Activated CD8-positive, alpha-beta memory T cell treated with anti-CD3 and anti-CD28 coated beads for 48 hours (primary cell): ENCODE data around the gene ADRA2B.

ENCODE experiments used
- DNase-seq, 3 experiments: peaks; one replicate each; pipeline ENCODE4 v3.0.0-alpha.2; 2020; ENCODE audit warnings: low read depth in 2 of 3, low spot score in 2 of 3

ADRA2B gene

DNA sequence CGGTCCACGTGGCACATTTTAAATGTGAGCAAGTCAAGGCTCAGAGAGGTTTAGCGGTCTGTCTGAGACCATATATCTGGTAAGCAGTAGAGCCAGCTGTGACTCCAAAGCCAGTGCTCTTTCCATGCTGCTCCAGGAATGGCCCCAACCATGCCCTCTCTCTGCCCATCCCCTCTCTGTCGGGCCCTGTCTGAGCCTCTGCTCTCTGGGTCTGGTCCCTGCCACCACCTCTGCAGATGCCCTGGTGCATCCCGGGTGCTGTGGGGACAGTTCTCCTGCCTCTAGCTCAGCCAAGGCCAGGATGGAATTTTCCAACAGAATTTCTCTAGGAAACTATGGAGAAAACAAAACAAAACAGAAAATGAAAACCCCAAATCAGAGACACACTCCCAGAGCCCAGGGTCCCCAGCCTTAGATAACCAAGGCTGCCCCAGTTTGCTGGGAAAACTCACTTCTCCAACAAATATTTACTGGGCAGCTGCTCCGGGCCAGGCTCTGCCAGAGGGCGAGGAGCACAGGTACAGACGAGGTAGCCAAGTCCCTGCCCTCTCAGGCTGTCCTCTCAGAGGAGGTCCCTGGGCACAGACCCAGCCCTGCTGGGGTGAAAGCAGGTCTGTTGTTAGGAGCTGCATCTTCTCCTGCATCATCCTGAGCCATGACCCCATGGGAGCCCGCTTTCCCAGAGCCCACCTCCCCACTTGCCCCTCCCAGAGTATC is 9.2 kb downstream of the ADRA2B start:
- DNase-seq: no peak

DNA sequence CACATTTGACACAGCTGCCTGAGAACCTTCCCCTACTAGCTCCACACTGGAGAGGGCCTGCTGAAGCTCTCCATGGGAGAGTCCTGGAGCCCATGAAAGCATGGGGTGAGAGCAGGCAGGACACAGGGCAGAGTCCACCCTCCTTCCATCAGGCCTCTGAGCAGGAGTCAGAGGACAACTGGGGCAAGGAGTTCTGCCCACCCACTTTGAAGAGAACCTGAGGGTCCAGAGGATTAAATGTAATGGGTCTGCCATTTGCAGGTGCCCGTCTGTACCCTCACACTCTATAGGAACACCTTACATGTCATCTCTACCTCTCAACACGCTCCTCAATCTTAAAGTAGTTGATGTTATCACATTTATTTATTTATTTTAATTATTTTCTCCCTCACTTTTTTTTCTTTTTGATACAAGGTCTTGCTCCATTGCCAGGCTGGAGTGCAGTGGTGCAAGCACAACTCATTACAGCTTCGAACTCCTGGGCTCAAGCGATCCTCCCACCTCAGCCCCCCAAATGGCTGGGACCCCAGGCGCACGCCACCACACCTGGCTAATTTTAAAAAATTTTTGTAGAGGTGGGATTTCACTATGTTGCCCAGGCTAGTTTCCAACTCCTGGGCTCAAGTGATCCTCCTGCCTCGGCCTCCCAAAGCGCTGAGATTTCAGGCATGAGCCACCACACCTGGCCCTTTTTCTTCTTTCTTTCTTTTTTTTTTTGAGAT is 10.2 kb downstream of the ADRA2B start:
- DNase-seq: no peak

DNA sequence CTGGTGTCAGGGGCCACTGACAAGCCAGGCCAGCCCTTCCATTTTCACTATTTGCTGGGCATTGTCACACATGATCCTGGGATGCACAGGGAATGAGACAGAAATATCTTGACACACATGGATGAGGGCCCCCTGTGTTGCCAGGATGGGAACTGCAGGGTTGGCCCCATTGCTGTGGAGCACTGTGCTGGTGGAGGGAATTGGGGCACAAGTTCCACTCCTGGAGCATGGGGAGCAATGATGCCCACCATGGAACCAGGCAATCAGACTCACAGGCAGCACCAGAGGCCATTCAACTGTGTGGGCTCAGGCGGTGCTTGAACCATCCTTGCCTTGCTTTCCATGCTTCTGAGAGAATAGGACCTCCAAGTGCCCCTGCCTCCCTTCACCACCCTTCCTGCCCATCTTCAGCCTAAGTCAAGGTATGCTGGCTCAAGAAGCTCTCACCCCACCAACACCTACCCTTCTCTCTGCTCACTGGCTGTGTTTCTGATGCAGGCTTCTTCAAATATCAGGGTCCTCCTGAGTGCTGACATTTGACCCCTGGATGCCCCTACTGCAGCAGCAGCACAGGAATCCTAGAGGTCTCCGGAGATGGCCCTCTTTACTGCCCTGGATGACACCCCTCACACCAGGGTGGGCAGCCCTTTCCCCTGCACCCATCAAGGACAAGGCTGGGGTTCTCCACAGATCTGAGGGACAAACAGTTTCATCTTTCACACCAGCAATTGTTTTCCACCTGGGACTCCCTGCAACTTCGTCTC is 11.0 kb downstream of the ADRA2B start:
- DNase-seq: no peak

- no peak for DNase-seq
Observed at GRCh38 chr2:96104487-96104861, 11.9 kb downstream of the ADRA2B start.

- DNase-seq: no peak
Observed at GRCh38 chr2:96103761-96104486, 12.4 kb downstream of the ADRA2B start.

GRCh38 chr2:96103187-96103601 is 13.2 kb downstream of the ADRA2B start:
- no peak for DNase-seq

DNA sequence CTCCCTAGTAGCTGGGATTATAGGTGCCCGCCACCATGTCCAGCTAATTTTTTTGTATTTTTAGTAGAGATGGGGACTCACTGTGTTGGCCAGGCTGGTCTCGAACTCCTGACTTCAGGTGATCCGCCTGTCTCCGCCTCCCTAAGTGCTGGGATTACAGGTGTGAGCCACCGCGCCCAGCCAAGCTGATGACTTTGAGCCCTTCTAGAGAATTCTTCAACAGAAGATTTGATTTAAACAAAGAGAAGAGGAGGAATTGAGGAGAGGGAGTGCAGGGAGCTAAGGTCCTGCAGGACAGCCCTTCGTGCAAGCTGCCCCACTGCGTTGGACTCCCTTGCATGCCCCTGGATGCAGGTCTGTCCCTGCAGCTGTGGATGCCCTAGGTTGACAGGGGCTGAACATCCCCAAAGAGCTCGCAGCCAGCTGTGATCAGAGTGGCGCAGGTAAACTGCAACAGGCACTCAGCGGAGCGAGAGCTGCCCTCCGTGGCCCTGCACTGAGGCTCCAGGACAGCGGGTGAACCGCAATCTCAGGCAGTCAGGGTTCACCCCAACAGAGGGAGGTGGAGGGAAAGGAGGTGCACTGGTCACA is 13.7 kb downstream of the ADRA2B start:
- DNase-seq: no peak

DNA sequence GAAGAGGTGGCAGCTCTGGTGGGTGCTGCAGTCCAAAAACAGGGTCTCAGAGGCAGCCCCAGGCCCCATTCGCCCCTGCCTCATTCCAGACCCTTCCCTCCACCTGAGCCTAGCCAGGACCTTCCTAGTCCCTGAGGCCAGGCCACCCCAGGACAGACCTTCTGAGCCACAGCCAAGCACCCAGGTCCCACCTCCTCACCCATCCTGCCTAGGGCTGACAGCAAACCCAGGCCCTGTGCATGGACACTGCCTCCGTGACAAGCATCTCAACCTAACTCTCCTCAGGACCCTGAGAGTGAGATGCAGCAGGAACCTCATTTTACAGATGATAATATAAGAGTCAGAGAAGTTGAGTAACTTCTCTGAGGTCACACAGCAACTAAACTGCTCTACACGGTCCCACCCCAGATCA is 15.5 kb downstream of the ADRA2B start:
- DNase-seq: no peak

DNA sequence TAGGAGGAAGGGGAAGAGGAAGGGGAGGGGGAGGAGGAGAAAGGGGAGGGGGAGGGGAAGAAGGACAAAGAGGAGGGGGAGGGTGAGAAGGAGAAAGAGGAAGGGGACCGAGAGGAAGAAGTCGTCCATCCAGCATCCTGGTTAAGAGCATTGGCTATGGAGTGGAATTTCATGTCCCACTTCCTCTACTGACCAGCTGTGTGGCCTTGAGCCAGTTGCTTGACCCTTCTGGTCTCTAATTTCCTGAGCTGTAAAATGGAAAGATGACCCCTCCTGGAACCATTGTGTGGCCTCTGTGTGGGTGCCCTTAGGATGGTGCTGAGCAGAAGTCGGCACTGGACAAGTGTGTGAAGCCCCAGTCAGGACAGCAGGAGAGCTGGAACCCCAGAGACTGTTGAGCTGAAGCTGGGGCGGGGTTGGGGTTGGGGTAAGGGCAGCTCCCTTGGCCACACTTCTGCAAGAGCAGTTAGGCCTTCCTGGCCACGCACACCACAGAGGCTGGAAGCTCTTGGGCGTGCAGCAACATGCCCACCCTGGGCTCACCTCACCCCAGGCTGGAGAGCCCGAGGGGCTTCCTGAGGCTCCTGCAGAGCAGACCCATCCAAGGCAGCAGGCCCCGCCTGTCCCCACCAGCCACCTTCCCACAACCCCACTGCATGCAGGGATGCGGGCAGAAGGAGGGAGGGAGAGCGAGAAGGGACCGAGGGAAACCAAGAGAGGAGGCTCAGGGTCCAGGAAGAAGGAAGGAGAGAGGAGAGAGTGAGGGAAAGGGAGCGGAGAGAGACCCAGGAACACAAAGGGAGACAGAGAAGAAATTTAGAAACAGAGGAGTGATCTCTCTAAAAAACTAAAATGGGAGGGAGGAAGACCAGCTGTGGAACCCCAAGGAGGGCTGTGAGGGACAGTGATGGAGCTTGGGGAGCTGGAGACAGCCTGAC is 16.2 kb downstream of the ADRA2B start:
- DNase-seq: no peak

GRCh38 chr2:96098900-96099590 is 17.3 kb downstream of the ADRA2B start:
- no peak for DNase-seq

GRCh38 chr2:96097951-96098823 is 18.2 kb downstream of the ADRA2B start:
- no peak for DNase-seq

DNA sequence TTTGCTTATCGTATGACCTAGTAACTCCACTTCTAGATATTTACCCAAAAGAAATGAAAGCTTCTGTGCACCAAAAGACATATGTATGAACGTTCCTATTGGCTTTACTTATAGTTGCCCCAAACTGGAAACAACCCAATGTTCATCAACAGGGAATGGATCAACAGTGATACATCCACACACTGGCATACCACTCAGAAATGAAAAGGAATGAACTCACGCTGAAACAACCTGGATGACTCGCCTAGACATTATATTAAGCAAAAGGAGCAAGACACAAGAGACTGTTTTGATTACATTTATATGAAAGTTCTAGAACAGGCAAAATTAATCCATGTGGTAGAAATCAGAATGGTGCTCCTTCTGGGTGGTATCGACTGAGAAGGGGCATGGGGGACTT is 18.9 kb downstream of the ADRA2B start:
- no peak for DNase-seq

- no peak for DNase-seq
Observed at GRCh38 chr2:96095116-96095636, 21.2 kb downstream of the ADRA2B start.

DNA sequence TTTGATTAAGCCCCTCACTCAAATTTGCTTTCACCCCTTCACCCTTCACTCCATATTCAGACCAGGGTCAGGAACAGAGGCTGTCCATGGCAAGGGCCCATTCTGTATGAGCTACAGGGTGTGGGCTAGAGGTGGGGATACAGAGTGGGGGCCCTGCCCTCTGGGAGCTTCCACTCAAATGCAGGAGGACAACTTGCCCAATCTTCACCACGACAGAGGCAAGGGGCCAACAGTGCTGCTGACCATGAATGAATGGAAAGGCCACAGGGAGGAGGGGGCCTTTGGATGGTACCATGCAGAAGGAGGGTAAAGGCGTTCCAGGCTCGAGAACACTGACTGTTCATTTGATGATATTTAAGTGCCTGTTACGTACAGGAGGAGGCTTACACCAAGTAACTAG is 22.8 kb downstream of the ADRA2B start:
- no peak for DNase-seq

DNA sequence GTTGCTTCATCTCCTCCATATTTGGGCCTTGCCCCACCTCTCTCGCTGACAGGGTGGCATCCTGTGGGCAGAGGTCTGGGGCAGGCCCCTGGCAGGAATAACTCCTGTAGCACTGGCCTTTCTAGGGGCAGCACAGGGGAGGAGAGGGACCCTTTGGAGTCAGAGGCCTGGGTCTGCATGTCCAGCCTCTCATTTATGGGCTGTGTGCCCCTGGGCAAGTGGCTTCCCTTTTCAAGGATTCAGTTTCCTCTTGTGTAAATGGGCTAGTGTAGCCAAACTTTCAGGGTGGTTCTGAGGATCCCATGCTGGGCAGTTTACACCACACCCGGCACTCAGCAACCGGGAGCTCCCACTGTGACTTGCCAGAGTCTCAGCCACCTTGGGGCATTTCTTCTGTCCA is 23.4 kb downstream of the ADRA2B start:
- no peak for DNase-seq

- DNase-seq: no peak
Observed at GRCh38 chr2:96092573-96092877, 23.8 kb downstream of the ADRA2B start.

DNA sequence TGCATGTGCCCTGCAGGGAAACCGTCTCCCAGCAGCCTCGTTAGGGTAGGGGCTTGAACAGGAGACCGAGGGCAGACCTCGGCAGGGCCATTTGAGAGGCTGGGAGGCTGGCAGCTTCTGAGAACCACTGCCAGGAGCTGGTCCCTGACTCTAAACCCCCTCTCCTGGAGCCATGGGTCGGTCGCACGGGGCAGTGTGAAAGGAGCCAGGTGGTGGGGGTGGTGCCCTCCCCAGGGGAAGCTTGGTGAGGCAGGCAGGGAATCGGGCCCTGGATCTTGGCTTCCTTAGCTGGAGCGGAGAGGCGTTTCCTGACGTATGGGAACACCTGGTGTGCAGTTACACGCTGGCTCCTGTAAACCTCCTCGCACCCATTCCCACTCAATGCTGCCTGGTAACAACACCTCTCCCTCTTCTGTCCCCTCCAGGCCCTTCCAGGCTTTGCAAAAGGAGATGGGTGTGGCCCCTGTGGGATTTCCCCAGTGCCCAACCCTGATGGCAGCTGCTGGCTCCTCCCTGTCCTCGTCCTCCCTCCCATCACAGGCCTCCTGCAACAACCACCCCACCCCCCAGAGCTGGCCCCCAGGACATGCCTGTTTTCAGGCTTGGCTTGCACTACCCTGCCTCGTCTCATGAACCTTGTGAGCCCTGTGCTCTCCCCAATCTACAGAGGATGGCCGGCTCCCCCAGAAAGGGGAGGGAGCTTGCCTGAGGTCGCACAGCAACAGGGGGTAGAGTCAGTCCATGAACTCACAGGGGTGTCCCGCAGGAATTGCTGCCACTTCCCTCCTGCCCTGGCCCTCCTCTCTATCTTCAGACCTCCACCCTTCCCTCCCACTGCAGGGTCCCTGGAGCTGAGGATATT is 24.4 kb downstream of the ADRA2B start:
- no peak for DNase-seq
